Measurements from ENCODE around the gene SLC7A5.
"Not testable (repeated sequence)": the region's sequence is repeated elsewhere in the genome, so short reads cannot be mapped to it uniquely, and the experiment has no call there.

Gene SLC7A5

DNA sequence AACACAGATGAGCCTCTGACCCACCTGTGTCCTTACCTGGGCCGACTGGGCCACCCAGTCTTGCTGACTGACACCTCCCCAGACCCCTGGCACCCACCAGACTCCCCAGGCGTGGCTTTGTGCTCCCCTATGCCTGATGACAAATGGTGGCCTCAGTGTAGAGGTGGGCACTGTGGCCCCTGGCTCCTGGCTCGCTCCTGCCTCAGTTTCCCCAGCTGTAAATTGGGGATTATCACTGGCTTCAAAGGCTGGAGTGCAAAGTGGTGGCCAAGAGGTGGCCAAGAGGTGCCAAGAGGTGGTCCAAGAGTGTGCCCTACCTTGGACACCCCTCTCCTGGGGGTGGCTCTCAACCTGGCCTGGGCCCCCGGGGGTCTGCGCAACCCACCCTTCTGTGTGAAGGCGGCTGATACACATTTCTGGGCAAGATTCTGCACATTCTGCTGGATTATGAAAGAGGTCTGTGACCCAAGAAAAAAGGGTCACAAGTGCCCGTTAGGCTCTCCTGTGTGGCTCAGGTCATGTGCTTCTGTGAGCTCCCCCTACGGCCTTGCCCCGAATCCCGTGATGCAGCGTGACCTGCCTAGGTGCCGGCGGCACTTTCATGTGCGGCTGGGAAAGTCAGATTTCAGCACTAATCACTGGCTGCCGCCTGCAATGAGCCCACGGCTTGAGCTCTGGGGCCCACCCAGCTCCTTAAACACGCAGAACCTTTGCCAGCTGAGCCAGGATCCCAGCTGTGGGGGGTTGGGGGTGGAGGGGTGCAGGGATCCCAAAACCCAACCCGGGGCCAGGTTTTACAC is 7.8 kb downstream of the SLC7A5 start:
- H3K4me3 ChIP-seq (ENCODE audit: low read length, poor library complexity, severe bottlenecking); H3K4me1 ChIP-seq (ENCODE audit: insufficient read depth, low read length, poor library complexity, severe bottlenecking); H3K4me2 ChIP-seq (ENCODE audit: low read depth, low read length, poor library complexity, severe bottlenecking); H3K9ac ChIP-seq (ENCODE audit: low read depth, low read length, poor library complexity, severe bottlenecking); H3K9me3 ChIP-seq (ENCODE audit: insufficient read depth, low read depth, low read length); H3K36me3 ChIP-seq (ENCODE audit: insufficient read depth, low read length); H2AFZ ChIP-seq (ENCODE audit: low read length); H4K20me1 ChIP-seq (ENCODE audit: insufficient read depth, low read length, poor library complexity, severe bottlenecking); H3F3A ChIP-seq (ENCODE audit: low read depth); H3K27me3 ChIP-seq (ENCODE audit: insufficient read depth, low read length, poor library complexity, severe bottlenecking); H3K9me2 ChIP-seq (replicated peaks; ENCODE audit: low read depth, low read length): not testable (repeated sequence)
- peaks cover 38% of the 10 kb centered on the region; the same call in 1 of the 2 replicates for H3K79me2 ChIP-seq (ENCODE audit: insufficient read depth, low read length)

DNA sequence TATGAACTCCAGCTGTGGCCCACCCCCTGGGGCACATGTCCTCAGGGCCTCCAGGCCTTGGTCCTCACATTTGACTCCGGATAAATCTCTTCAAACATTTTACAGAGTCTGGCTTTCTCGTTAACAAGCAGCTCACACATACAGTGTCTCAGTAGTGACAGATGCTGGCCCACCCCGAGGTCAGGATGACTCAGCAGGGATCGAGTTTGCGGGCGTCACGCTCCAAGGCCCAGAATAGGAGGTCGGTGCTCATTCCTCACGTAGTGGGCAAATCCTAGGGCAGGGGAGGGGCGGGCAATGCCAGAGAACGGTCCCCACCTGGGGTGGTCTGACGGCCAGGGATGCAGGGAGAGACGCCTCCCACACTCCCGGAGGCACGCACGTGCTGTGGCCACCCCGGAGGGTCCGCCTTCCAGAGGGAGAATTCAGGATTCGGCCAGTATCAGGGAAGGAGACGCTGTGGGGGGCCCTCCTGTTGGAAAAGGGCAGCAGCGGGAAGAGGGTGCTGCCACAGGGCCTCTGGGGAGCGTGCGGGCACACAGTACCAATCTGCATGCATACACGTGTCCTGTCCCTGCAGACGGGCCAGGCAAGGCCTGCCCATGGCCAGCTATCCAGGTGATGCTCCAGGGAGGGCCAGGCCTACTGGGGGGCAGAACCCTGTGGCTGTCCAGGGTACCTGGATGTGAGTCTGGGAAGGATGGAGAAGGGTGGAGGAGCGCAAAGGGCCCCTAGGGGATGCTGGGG is 8.6 kb downstream of the SLC7A5 start:
- H3K4me3 ChIP-seq (ENCODE audit: low read length, poor library complexity, severe bottlenecking) = no peak overlapping the region

DNA sequence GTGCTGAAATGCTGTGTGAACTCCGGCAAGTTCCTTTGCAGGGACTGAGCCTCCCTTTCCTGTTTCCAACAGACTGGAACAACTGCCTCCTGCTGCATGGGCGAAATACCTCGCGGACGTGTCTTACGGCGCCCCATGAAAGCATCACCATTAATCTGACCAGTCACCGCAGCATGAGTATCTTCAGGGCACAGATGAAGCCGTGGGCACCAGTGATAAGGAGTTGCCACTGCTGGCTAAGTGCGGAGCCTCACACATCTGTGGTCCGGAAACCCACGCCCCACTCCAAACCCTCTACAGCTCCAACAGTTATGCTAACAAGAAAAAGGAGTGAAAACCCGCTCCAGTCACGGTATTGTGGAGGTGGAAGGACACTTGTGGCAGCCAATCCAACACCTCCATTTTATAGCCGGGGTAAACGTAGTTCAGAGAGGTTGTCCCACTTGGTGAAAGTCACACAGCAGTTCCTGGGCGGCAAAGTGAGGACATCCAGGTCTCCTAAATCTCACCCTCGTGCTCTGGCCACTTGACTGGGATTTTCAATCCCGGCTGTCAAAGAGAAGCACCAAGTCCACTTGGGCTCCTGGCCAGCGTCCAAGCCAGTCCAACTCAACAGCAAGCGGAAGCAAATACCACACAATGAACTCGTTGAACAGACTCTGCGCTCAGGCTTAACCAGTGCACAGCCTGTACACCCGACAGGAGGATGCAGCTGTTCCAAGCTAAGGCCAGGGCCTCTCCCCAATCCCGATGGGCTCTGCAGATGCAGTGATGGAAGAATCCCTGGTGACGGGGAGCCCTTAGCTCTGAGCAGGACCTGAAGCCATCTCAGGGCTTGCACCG is 10.9 kb downstream of the SLC7A5 start:
- not testable (repeated sequence) for H3K9me2 ChIP-seq (replicated peaks; ENCODE audit: low read depth, low read length); H3K9me3 ChIP-seq (ENCODE audit: insufficient read depth, low read depth, low read length); H4K20me1 ChIP-seq (ENCODE audit: insufficient read depth, low read length, poor library complexity, severe bottlenecking); H3K4me3 ChIP-seq (ENCODE audit: low read length, poor library complexity, severe bottlenecking); H3K4me2 ChIP-seq (ENCODE audit: low read depth, low read length, poor library complexity, severe bottlenecking); H2AFZ ChIP-seq (ENCODE audit: low read length); H3K36me3 ChIP-seq (ENCODE audit: insufficient read depth, low read length); H3K9ac ChIP-seq (ENCODE audit: low read depth, low read length, poor library complexity, severe bottlenecking); H3K27me3 ChIP-seq (ENCODE audit: insufficient read depth, low read length, poor library complexity, severe bottlenecking); H3K4me1 ChIP-seq (ENCODE audit: insufficient read depth, low read length, poor library complexity, severe bottlenecking); H3F3A ChIP-seq (ENCODE audit: low read depth)
- peaks cover 22% of the 10 kb centered on the region; the same call in 1 of the 2 replicates for H3K79me2 ChIP-seq (ENCODE audit: insufficient read depth, low read length)

More for the DNA sequence above, 8.6 kb downstream of the SLC7A5 start:
- no peaks in the 10 kb centered on the region for H3K36me3 ChIP-seq (ENCODE audit: insufficient read depth, low read length)
- H4K20me1 ChIP-seq (ENCODE audit: insufficient read depth, low read length, poor library complexity, severe bottlenecking) = no peaks in the 10 kb centered on the region
- H3K79me2 ChIP-seq (ENCODE audit: insufficient read depth, low read length) = peaks cover 38% of the 10 kb centered on the region; the same call in 1 of the 2 replicates
- H3K4me2 ChIP-seq (ENCODE audit: low read depth, low read length, poor library complexity, severe bottlenecking) = peak overlapping the region; percentile 50
- no peaks in the 10 kb centered on the region for H3K9me3 ChIP-seq (ENCODE audit: insufficient read depth, low read depth, low read length)
- no peaks in the 10 kb centered on the region for H3F3A ChIP-seq (ENCODE audit: low read depth)
- H3K9me2 ChIP-seq (replicated peaks; ENCODE audit: low read depth, low read length) = no peaks in the 10 kb centered on the region
- TF ChIP-seq, protein P1, sequence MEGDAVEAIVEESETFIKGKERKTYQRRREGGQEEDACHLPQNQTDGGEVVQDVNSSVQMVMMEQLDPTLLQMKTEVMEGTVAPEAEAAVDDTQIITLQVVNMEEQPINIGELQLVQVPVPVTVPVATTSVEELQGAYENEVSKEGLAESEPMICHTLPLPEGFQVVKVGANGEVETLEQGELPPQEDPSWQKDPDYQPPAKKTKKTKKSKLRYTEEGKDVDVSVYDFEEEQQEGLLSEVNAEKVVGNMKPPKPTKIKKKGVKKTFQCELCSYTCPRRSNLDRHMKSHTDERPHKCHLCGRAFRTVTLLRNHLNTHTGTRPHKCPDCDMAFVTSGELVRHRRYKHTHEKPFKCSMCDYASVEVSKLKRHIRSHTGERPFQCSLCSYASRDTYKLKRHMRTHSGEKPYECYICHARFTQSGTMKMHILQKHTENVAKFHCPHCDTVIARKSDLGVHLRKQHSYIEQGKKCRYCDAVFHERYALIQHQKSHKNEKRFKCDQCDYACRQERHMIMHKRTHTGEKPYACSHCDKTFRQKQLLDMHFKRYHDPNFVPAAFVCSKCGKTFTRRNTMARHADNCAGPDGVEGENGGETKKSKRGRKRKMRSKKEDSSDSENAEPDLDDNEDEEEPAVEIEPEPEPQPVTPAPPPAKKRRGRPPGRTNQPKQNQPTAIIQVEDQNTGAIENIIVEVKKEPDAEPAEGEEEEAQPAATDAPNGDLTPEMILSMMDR (conservative IDR thresholded peaks at IDR 0.05; ENCODE audit: low read length) = no peak
- TF ChIP-seq EZH2phosphoT487 (IDR thresholded peaks at IDR 0.05; ENCODE audit: borderline replicate concordance) = no peak
- H3K4me1 ChIP-seq (ENCODE audit: insufficient read depth, low read length, poor library complexity, severe bottlenecking) = no peaks in the 10 kb centered on the region
- H3K27me3 ChIP-seq (ENCODE audit: insufficient read depth, low read length, poor library complexity, severe bottlenecking) = no peaks in the 10 kb centered on the region
- H3K9ac ChIP-seq (ENCODE audit: low read depth, low read length, poor library complexity, severe bottlenecking) = no peak overlapping the region
- H2AFZ ChIP-seq (ENCODE audit: low read length) = no peak overlapping the region

DNA sequence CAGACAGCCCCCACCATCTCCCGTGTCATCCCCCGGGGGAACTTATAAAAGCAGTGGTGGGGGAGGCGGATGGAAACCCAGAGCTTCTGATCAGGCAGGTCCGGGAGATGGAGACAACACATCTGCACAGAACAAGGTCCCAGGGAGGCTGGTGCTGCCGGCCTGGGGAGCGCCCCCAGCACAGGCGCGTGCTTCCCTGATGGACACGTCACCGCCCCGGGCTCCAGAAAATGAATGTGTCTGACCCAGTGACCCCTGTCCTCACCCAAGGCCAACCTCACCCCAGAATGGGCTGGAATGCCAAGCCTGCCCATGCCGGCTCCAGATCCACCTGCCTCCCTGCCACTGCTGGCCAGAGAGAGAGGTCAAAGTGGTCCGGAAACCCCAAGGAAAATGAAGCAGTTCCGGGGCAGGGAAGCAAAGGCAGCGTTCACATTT is 12.5 kb downstream of the SLC7A5 start:
- peaks cover 12% of the 10 kb centered on the region; the same call in 1 of the 2 replicates for H3K79me2 ChIP-seq (ENCODE audit: insufficient read depth, low read length)
- no peak overlapping the region for H3K4me2 ChIP-seq (ENCODE audit: low read depth, low read length, poor library complexity, severe bottlenecking)

More for the DNA sequence above, 12.5 kb downstream of the SLC7A5 start:
- H3K36me3 ChIP-seq (ENCODE audit: insufficient read depth, low read length) = no peaks in the 10 kb centered on the region
- H3K27me3 ChIP-seq (ENCODE audit: insufficient read depth, low read length, poor library complexity, severe bottlenecking) = no peaks in the 10 kb centered on the region
- no peak overlapping the region for H3K9ac ChIP-seq (ENCODE audit: low read depth, low read length, poor library complexity, severe bottlenecking)
- no peaks in the 10 kb centered on the region for H3K4me1 ChIP-seq (ENCODE audit: insufficient read depth, low read length, poor library complexity, severe bottlenecking)
- TF ChIP-seq, protein P1 (conservative IDR thresholded peaks at IDR 0.05; ENCODE audit: low read length) = no peak
- TF ChIP-seq EZH2phosphoT487 (IDR thresholded peaks at IDR 0.05; ENCODE audit: borderline replicate concordance) = no peak
- H4K20me1 ChIP-seq (ENCODE audit: insufficient read depth, low read length, poor library complexity, severe bottlenecking) = no peaks in the 10 kb centered on the region
- H3K9me2 ChIP-seq (replicated peaks; ENCODE audit: low read depth, low read length) = no peaks in the 10 kb centered on the region
- H3K4me3 ChIP-seq (ENCODE audit: low read length, poor library complexity, severe bottlenecking) = no peak overlapping the region
- H2AFZ ChIP-seq (ENCODE audit: low read length) = no peak overlapping the region
- H3F3A ChIP-seq (ENCODE audit: low read depth) = no peaks in the 10 kb centered on the region
- H3K9me3 ChIP-seq (ENCODE audit: insufficient read depth, low read depth, low read length) = no peaks in the 10 kb centered on the region

All from Loucy (cell line).